CD4-positive, alpha-beta T cell treated with Interleukin-17A for 4 hours (primary cell): ENCODE measurements around the gene CCDC32.
"Not testable (repeated sequence)": the region's sequence is repeated elsewhere in the genome, so short reads cannot be mapped to it uniquely, and the experiment has no call there.

Experiments used
- DNase-seq: peaks from one replicate; pipeline ENCODE4 v3.0.0-alpha.2; 2020; ENCODE audit warnings: mixed read lengths

Gene CCDC32, protein sequence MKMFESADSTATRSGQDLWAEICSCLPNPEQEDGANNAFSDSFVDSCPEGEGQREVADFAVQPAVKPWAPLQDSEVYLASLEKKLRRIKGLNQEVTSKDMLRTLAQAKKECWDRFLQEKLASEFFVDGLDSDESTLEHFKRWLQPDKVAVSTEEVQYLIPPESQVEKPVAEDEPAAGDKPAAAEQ

DNA sequence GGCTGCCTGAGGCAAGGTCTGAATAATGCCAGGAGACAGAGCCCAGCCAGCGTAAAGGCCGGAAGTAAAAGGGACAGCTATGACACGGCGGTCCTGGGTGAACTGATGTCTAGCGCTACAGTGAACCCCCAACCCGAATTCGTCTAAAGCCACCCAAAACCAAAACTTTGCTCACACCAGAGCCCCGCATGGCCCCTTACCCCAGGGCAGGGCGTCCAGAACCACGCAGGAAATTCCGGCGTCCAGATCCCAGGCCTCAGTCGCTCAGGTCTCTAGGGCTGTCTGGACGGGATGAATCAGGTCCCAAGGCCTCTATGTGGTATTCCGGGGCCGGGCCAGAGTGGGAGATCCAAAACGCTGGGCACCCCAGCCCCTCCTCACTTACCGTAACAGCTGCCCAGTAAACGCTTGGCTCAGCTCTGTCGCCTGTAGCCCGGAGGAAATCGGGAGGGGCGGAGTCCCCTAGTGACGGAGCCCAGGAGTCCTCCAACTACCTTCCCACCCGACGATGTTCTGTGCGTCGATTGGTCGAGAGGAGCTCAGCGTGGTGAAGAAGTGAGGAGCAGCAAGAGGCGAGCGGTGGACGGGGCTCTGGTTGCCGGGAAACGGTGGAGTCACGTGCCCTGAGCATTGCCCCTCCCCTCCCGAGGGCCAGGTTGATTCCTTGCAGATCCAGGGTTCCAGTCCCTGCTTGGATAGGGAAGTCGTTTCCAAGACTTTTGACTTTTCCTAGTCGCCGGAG, at the start of gene CCDC32:
Gene CCDC32 (minus strand): TSS at position 452 of the 742 bp plus-strand sequence. CDS start 2,027 bp downstream, outside the sequence.
- peak; percentile 93 for DNase-seq

DNA sequence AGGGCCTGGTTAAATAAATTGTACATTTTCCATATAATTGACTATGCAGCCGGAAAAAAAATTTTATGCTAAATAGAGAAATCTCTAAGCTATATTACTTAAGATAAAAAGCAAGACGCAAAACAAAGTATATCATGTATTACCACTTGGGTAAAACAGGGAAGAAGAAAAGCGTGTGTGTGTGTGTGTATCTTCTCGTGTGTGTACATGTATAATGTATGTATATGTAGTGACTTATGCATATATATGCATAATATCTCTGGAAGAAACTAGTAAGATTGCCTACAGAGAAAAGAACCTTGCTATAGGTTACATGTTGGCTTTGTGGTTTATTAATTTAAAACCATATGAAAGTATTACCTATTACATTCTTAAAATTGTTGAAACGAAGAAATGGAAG, 48.2 kb upstream of the CCDC32 start:
- DNase-seq, result no peak

DNA sequence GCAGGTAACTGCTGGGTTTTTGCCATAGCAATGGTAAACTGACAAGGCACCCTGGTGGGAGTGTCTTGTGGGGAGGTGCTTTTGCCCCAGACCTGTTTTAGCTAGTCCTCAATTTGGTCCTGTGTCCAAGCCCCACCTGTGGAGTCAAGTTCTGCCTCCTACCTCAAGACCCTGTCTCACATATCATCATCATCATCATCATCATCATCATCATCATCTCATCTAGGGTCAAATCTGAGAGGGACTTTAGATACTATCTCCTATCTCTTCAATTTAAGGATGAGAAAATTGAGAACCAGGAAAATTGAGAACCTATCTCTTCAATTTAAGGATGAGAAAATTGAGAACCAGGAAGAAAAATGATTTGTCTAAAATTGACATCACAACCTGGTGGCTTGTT, 39.1 kb upstream of the CCDC32 start:
- DNase-seq, result no peak

DNA sequence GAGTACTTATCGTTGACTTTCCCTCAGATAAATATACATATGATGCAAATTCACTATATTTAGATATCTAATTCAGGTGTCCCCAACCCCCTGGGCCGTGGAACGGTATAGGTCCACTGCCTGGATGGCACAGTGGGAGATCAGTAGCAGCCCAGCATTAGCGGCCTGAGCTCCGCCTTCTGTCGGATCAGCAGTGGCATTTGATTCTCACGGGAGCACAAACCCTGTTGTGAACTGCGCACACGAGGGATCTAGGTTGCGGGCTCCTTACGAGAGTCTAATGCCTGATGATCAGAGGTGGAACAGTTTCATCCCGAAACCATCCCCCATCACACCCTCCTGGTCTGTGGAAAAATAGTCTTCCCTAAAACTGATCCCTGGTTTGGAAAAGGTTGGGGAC, 36.1 kb upstream of the CCDC32 start:
- DNase-seq, result no peak

DNA sequence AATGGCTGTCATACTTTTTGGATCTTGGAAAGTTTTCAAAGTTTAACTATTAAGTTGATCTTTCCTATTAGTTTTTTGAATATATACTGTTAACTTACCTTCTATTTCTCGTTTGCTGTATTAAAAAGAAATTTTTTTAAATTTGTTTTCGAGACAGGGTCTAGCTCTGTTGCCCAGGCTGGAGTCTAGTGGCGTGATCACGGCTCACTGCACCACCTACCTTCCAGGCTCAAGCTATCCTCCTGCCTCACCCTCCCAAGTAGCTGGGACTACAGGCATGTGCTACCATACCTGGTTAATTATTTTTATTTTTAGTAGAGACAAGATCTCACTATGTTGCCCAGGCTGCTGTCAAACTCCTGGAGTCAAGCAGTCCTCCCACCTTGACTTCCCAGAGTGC, 33.8 kb upstream of the CCDC32 start:
- DNase-seq, result no peak

DNA sequence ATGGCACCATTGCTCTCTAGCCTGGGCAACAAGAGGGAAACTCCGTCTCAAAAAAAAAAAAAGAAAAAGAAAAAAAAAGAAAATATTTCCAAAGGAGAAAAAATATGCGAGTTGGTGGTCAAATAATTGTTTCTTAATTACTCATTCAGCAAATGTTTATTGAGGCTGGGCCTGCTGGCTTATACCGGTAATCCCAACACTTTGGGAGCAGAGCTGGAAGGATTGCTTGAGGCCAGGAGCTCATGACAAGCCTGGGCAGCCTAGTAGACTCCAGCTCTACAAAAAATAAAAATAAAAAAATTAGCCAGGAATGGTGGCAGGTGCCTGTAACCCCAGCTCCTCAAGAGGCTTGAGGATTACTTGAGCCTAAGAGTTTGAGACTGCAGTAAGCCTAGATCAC, 33.3 kb upstream of the CCDC32 start:
- no peak for DNase-seq

DNA sequence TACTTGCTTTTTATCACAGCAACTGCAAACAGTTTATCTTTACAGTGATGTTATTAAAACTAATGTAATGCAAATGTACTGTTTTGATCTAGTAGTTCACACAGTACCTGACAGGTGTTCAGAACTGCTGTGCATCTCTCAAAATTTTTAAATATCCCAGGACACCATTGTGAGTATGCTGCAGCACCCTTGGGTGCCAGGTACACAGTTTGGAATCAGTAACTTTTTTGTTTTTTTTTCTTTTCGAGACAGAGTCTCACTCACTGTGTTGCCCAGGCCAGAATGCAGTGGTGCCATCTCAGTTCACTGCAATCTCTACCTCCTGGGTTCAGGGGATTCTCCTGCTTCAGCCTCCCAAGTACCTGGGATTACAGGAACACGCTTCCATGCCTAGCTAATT, 32.2 kb upstream of the CCDC32 start:
- DNase-seq, result no peak

DNA sequence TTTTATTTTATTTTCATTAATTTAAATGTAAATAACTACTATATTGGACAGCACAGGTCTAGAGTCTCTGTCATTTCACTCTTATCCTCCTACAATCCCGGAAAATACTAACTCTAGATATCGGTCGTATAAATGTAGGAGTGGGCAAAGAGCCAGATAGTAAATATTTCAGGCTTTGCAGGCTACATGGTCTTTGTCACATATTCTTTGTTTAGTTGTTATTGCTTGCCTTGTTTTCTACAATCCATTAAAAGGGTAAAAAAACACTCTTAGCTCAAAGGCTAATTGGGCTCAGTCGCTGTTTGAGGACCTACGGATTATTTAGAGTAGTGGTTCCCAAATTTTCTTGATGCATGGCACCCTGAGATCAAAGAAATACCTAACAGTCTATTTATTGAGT, 30.9 kb upstream of the CCDC32 start:
- no peak for DNase-seq

DNA sequence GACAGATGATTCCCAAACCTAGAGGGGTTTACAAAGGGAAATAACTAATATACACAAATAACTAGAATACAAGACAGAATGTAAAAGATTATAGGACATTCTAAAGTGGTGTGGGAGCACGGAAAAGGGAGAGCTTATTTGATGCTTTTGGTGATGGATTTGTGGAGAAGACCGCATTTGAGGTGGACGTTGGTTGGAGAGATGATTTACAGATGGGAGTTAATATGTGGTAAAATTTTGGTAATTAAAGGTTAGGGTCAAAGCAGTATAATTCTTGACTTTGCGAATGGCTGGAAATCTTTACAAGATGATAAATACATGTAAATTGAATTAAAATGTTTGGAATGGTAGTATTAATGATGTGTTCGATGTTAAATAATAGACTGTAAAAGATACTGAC, 30.4 kb upstream of the CCDC32 start:
- DNase-seq, result no peak

DNA sequence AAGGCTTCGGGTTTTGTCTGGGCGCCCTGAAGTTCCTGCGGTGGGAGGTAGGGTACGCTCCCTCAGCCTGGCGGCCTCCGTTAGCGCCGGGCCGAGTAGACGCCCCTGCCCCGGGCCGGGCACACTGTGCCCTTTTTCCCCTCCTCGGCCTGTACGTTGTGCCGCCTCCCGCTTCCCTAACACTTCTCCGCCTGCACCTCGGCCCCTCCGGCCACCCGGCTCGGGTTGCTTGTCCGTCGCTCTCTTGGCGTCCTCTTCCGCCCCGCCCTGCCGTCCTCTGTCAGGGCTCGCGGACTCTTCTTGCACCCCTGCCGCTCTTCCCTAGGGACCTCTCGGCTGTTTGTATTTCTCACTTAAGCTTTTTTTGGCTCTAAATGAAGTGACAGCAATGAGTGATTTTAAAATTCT, 29.6 kb upstream of the CCDC32 start:
- DNase-seq, result no peak

DNA sequence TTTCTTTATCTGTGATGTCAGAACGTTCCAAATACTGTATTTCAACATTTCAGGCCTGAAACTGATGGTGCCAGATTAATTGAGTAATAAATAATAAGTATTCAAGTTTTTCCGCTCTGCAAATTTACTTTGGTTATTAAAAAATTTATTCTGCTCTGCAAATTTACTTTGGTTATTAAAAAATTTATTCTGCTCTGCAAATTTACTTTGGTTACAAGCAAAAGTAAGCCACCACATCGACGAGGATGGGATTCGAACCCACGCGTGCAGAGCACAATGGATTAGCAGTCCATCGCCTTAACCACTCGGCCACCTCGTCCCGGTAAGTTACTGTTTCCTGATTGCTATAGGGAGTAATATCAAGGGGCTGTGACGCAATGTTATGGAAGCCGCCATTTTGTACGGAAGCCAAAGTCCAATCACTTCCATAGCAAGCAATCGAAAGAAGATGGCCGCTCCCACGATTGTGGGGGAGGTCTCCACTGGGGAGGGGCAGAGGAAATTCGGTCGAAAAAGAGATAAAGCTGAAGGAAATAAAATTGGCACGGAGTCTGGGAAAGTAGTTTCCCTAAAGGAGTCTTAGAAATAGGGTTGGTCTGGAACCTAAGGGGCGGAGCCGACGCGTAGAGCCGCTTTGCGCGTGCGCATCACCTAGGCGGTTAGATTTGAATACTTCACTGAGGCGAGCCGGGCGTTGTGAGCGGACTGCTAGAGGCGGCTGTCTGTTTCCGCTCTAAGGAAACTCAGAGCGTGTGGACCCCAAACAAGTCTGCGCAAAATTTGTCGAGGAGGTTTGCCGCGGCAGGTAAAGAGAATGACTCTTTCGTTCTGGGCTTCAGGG, 29.0 kb upstream of the CCDC32 start, which contains the start of gene KNL1:
Gene KNL1 (plus strand): TSS at position 662 of the 841 bp plus-strand sequence. CDS start 8,683 bp downstream, outside the sequence.
- peak; percentile 88 for DNase-seq

DNA sequence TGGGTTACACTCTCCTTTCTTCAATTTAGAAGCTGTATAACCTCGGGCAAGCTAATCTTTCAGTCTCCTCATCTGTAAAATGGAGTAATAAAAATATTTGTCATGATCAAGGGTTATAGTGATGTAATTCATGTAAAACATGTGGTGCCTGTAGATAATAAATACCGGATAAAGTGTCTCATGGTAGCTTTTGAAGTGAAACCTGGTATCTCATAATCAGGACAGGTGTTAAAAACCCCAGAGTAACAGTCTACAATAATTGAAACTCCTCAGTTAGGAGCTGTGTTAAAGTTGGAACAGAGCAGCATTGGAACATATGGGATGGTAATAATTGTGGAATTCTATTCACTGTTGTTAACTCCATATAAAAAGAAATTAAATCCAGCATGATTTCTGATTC, 28.3 kb upstream of the CCDC32 start:
- no peak for DNase-seq

DNA sequence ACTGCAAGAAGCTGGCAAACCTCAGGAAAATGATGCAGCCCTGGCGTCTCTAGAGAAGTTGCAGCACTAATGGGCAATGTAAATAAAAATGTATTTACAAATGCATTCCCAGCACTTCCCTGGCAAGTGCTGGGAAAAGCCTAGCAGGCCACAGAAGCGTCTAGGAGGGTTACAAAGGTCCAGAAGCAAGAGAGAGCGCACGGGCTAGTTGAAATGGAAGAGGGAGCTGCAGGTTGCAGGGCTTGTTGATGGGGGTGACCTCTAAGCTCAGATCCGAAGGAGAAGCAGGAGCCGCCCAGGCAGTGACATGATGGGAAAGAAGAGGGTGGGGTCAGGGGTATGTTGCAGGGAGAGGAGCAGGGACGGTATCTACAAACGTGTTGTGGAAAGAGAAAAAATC, 26.5 kb upstream of the CCDC32 start:
- DNase-seq, result no peak

DNA sequence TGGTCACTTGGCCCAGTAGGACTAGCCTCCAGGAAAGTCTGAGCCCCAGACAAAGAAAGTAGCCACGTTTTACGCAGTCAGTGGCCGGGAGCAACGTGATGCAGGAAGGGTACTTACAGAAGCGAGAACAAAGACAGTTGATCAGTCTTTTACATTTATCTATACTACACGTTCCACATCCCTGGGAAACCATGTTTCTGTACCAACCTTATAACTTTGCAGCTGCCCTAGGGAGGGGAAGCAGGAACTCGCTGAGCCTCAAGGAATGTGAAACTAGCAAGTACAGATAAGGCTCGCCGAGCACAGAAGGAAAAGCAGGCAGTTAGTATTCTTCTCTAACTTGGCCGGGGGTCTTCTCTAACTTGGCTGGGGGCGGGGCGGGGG, 25.8 kb upstream of the CCDC32 start:
- DNase-seq, result no peak

DNA sequence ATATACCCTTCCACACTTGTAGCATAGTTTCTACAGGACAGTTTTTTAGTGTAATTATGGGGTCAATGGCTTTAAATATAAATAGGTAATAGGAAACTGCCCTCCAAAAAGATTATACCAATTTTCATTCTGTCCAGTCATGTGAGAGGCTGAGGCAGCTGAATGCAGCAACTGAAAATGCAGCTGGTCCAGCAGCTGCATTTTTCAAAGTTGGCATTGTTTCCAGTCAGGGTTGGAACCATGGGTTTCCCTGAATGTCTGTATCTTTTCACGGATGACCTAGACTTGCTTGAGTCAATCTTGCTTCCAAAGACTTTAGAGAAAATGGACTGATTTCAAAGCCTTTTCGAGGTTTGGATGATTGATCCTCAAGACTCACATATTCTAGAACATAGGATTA, 19.3 kb upstream of the CCDC32 start:
- DNase-seq, result no peak

DNA sequence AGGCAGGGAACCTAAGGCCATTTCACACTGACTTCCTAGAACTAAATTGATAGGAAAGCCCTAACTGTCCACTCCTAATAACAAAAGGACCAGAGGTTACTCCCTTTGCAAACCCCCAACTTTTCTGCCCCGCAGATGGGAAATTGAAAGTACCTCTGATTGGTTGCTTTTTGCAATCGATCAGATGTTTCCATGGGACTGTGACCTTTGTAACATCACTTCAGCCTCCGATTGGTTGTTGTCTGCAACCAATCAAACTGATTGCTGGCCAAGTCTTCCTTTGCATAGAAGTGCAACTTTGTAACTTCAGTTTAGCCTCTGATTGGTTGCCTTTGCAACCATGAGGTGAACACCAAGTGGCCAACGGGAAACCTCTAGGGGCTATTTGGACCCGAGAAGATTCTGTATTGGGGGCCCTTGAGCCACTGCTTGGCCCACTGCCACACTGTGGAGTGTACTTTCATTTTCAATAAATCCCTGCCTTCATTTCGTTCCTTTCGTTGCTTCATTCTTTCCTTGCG, 17.9 kb upstream of the CCDC32 start:
- DNase-seq, result no peak

DNA sequence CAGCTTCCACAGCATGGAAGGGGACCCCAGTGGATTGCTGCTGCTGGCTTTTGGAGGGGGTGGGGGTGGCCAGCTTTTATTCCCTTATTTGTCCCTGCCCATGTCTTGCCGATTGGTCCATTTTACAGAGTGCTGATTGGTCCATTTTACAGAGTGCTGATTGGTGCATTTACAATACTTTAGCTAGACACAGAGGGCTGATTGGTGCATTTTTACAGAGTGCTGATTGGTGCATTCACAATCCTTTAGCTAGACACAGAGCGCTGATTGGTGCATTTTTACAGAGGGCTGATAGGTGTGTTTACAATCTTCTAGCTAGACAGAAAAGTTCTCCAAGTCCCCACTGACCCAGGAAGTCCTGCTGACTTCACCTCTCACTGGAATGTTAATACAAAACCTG, 17.0 kb upstream of the CCDC32 start:
- DNase-seq, result not testable (repeated sequence)

DNA sequence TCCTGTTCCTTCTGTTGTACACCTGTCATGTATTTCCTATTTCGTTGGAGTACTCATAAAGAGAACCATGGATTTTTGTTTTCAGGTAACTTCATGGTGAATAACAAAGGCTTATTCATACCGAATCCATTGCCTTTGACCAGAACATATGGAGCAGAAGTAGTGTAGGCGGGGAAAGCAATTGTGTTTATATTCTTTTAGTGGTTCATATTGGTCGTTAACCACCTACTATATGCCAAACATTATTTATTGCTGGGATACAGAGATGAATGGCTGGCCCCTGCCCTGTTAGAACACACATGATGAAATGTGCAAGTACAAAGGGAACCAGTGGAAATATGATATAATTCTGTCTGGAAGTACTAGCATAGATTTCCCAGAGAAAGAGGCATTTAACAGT, 14.1 kb upstream of the CCDC32 start:
- DNase-seq, result no peak

DNA sequence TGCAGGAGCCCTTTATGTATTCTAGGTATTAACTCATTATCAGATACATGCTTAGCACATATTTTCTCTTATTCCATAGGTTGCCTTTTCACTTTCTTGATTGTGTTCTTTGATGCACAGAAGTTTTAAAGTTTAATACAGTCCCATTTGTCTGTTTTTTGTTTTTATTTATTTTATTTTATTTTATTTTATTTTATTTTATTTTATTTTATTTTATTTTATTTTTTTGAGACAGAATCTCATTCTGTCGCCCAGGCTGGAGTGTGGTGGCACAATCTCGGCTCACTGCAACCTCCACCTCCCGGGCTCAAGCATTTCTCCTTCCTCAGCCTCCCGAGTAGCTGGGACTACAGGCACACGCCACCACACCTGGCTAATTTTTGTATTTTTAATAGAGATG, 12.1 kb upstream of the CCDC32 start:
- DNase-seq, result not testable (repeated sequence)

DNA sequence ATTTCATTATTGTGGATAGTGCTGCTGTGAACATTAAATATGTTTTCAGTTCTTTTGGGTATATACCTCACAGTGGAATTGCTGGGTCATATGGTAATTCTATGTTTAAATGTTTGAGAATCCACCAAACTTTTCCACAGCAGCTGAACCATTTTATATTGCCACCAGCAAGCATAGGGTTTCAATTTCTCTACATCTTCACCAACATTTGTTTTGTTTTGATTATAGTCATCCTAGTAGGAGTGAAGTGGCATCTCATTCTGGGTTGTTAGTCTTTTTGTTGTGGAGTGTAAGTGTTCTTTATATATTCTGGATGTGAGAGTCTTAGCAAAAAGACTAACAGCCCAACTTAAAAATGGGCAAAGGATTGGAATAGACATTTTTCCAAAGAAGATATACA, 10.3 kb upstream of the CCDC32 start:
- no peak for DNase-seq

DNA sequence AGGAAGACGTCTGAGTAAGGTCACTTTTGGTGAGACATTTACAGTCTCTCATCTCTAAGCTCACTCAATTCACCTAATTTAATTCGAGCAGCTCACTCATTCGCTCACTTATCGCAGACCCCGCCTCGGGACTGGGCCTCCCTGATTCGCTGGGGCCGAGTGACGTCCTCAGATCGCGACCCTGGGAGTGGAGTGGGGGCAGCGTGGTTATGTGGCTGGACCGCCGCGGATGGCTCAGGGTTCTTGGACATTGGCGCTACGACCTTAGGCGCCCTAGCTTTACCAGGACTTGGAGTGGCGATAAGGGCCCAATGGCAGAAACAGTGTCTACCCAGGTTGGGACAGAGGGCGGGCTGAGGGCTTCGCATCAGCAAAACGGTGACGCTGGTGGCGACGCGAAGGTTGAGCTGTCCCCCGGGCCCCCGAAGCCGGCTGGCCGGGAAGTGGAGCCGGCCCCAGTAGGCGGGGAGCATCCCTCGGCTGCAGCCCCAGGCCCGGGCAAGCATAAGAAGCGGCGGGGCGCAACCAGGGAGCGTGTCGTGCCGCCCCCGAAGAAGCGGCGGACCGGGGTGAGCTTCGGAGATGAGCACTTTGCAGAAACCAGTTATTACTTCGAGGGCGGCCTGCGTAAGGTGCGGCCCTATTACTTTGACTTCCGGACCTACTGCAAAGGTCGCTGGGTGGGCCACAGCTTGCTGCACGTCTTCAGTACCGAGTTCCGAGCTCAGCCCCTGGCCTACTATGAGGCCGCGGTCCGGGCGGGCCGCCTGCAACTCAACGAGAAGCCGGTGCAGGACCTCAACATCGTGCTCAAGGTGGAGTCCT, 4.5 kb upstream of the CCDC32 start, which contains the start of gene RPUSD2:
Gene RPUSD2 (plus strand): TSS at position 171 of the 825 bp plus-strand sequence. CDS start 39 bp downstream, at position 210.
- DNase-seq, result peak; percentile 90

DNA sequence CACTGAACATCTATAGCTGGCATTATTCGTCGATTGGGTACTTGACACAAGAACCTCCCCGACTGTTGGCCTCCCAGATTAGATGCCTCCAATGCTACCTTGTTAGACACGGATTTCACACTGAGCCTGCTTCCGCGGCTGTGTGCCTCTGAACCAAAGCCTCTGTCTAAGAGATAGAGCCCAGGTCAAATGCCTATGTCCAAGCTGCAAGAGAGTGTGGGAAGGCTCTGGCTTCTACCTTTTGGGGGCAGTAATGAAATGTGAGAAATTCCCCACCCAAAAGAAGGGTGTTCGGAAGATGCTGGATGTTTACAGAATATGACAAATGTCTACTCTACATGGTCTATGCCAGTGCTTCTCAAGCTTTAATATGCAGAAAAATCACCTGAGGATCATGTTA, 2.3 kb upstream of the CCDC32 start:
- DNase-seq, result no peak
